Mesodermal cell (in vitro differentiated cells): Measurements from ENCODE around the gene NDUFA13.

Experiments
- H3K27ac ChIP-seq: 2 replicates; pipeline ENCODE4 v1.7.0; 2013; ENCODE audit warnings: mild to moderate bottlenecking, low read depth, low read length, moderate library complexity; ENCODE audit not compliant: severe bottlenecking
- H3K36me3 ChIP-seq: 2 replicates; pipeline ENCODE4 v1.7.1; 2013; ENCODE audit warnings: mild to moderate bottlenecking, low read length, moderate library complexity; ENCODE audit not compliant: control insufficient read depth, insufficient read depth
- H3K4me1 ChIP-seq: one replicate; pipeline ENCODE4 v1.7.1; 2013; ENCODE audit warnings: mild to moderate bottlenecking, low read length; ENCODE audit not compliant: insufficient read depth, control insufficient read depth, poor library complexity, severe bottlenecking
- H3K4me3 ChIP-seq: 2 replicates; pipeline ENCODE4 v1.7.0; 2013; ENCODE audit warnings: low read length, control low read depth, mild to moderate bottlenecking; ENCODE audit not compliant: insufficient read depth, poor library complexity, severe bottlenecking; ENCODE audit errors: extremely low read depth
- H3K9me3 ChIP-seq: 2 replicates; pipeline ENCODE4 v1.7.1; 2013; ENCODE audit warnings: mild to moderate bottlenecking, low read length, moderate library complexity; ENCODE audit not compliant: control insufficient read depth
- WGBS, 2 experiments: methylation state at CpG; one replicate each; pipeline ENCODE4 v1.1.5; 2013; ENCODE audit warnings: missing lambda C conversion rate in 2 of 2; ENCODE audit not compliant: insufficient coverage in 2 of 2; 5-methylcytosine and 5-hydroxymethylcytosine counted together

NDUFA13 gene

GRCh38 chr19:19482809-19483596, 33.0 kb upstream of the NDUFA13 start:
- H3K4me1 ChIP-seq, result peaks cover 36% of the 10 kb centered on the region
- no peak overlapping the region for H3K4me3 ChIP-seq
- 92 to 95% methylated on average over 15 to 19 of the region's 19 CpGs for WGBS, 2 experiments
- no peaks in the 10 kb centered on the region for H3K9me3 ChIP-seq
- no peak overlapping the region for H3K27ac ChIP-seq
- peaks cover 66% of the 10 kb centered on the region for H3K36me3 ChIP-seq

GRCh38 chr19:19485161-19485997, 30.6 kb upstream of the NDUFA13 start:
- Histone ChIP-seq H3K27ac (peak overlapping the region; percentile 84), H3K4me3 (no peak overlapping the region), H3K36me3 (peaks cover 55% of the 10 kb centered on the region), H3K9me3 (no peaks in the 10 kb centered on the region), H3K4me1 (peaks cover 57% of the 10 kb centered on the region)
- 93 to 95% methylated on average over 12 to 15 of the region's 15 CpGs for WGBS, 2 experiments

DNA sequence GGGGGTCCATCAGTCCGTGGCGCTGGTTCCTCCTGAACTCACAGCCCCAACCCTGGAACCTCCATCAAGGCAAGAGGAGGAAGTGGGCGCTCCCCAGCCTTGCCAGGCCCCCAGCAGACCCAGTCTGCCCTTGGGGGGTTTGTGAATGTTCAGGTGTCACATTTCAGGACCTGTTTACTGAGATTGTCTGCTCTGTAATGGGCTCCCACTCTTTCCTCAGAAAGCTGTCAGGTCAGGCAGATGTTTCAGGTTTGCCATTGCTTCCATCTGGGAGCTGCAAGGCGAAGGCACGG, 30.1 kb upstream of the NDUFA13 start:
- Histone ChIP-seq H3K4me1 (peaks cover 57% of the 10 kb centered on the region), H3K9me3 (no peaks in the 10 kb centered on the region), H3K4me3 (no peak overlapping the region), H3K27ac (peak overlapping the region; percentile 84), H3K36me3 (peaks cover 50% of the 10 kb centered on the region)
- WGBS, 2 experiments, result 95 to 96% methylated on average over 3 to 5 of the region's 5 CpGs

- Histone ChIP-seq H3K4me3 (no peak overlapping the region), H3K4me1 (peaks cover 57% of the 10 kb centered on the region), H3K27ac (peak overlapping the region; percentile 84), H3K9me3 (no peaks in the 10 kb centered on the region), H3K36me3 (peaks cover 50% of the 10 kb centered on the region)
- 86 to 95% methylated on average over 12 to 13 of the region's 15 CpGs for WGBS, 2 experiments
Measured at GRCh38 chr19:19486343-19487076, 29.5 kb upstream of the NDUFA13 start.

- H3K4me1 ChIP-seq, result peaks cover 57% of the 10 kb centered on the region
- peaks cover 52% of the 10 kb centered on the region for H3K36me3 ChIP-seq
- H3K9me3 ChIP-seq, result no peaks in the 10 kb centered on the region
- peak overlapping the region; percentile 97 for H3K27ac ChIP-seq
- no peak overlapping the region for H3K4me3 ChIP-seq
- 90 to 92% methylated on average over 3 to 8 of the region's 9 CpGs for WGBS, 2 experiments
Measured at GRCh38 chr19:19487077-19487949, 28.7 kb upstream of the NDUFA13 start.

- no peak overlapping the region for H3K4me3 ChIP-seq
- H3K36me3 ChIP-seq, result peaks cover 52% of the 10 kb centered on the region
- 77 to 80% methylated on average over 16 to 18 of the region's 20 CpGs for WGBS, 2 experiments
- peaks cover 57% of the 10 kb centered on the region for H3K4me1 ChIP-seq
- peak overlapping the region; percentile 97 for H3K27ac ChIP-seq
- H3K9me3 ChIP-seq, result no peaks in the 10 kb centered on the region
Measured at GRCh38 chr19:19487950-19488874, 27.8 kb upstream of the NDUFA13 start.

GRCh38 chr19:19488875-19489690, 26.9 kb upstream of the NDUFA13 start:
- H3K4me1 ChIP-seq, result peaks cover 57% of the 10 kb centered on the region
- no peak overlapping the region for H3K4me3 ChIP-seq
- peak overlapping the region; percentile 97 for H3K27ac ChIP-seq
- H3K36me3 ChIP-seq, result peaks cover 51% of the 10 kb centered on the region
- no peaks in the 10 kb centered on the region for H3K9me3 ChIP-seq
- WGBS, 2 experiments, result 37 to 52% methylated on average over 10 to 12 of the region's 14 CpGs

GRCh38 chr19:19489804-19490204, 26.2 kb upstream of the NDUFA13 start:
- 82 to 90% methylated on average over 6 to 9 of the region's 9 CpGs for WGBS, 2 experiments
- peaks cover 55% of the 10 kb centered on the region for H3K36me3 ChIP-seq
- H3K4me1 ChIP-seq, result peaks cover 50% of the 10 kb centered on the region

More at GRCh38 chr19:19489804-19490204, 26.2 kb upstream of the NDUFA13 start:
- no peak overlapping the region for H3K4me3 ChIP-seq
- H3K27ac ChIP-seq, result peak overlapping the region; percentile 97
- no peaks in the 10 kb centered on the region for H3K9me3 ChIP-seq
